Measurements from ENCODE around the gene CLK2. TPM values are rescaled to one million over a fixed set of nuclear protein-coding genes. Genes with fewer than 3 reads are reported as not detected.
A peak's percentile ranks its signal among the peaks of the same experiment; 100 is the strongest.
"Not testable (repeated sequence)": the region's sequence is repeated elsewhere in the genome, so short reads cannot be mapped to it uniquely, and the experiment has no call there.

The CLK2 gene
- total RNA-seq, 1 donor from 2014 or later: 73.7 TPM

DNA sequence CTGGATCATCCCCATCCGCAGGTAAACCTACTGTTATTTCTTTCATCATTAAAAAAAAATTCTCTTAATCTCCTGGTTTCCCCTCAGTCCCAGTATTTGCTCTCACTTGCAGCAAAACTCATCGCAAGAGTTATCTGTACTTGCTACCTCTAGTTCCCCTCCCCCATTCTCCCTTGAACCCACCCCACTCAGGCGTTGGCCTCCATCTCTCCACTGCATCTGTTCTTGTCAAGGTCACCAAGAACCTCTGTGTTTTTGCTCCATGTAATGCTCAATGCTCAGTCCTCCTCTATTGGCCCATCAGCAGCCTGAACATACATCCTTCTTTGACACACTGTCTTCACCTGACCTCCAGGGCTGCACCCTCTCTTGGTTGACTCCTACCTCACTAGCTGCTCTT is 23.4 kb upstream of the CLK2 start:
- no peak for DNase-seq (ENCODE audit: low spot score)

DNA sequence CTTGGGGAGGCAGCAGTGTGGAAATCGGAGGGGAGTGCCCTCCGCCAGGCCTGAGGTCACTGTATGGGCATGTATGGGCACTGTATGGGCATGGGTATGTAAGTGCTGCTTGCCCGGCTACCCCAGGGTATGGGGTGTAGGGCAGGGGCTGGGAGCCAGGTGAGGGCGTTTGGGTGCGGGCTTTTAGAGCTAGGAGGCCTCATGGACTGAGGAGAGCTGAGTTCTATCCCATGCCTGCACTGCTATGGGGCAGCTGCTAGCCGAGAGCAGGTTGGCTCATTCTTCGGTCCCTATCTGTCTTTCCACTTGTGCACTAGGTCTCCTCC is 22.6 kb upstream of the CLK2 start:
- no peak for DNase-seq (ENCODE audit: low spot score)

DNA sequence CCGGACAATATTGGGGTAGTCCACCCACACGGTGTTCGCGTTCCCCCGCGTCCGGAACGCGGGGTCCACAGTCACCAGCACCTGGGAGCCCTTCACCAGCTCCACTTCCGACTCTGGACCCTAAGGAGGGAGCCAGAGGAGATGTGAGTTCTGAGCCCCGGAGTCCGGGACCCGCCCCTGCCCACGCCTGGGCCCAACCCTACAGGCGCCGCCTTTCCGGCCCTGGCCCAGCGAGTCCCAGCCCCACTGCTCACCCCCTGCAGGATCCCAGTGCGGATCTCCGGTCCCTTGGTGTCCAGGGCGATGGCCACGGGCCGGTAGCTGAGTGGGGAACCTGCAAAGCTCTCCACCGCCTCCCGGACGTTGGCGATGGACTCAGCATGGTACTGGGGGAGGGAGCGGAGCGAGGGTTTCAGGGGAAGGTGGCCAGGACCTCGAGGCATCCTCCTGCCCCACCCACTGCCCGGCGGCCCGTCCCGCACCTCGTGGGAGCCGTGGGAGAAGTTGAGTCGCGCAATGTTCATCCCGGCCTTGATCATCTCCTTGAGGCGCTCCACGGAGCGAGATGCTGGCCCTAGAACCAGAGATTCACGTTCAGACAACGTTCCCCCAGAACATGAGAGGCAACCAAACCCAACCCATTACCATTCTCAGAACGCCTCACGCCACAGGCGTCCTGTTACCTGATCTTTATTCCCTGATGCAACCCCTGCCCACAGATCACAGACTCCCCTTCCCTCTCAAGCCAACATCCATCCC is 22.1 kb upstream of the CLK2 start:
- DNase-seq (ENCODE audit: low spot score): no peak

DNA sequence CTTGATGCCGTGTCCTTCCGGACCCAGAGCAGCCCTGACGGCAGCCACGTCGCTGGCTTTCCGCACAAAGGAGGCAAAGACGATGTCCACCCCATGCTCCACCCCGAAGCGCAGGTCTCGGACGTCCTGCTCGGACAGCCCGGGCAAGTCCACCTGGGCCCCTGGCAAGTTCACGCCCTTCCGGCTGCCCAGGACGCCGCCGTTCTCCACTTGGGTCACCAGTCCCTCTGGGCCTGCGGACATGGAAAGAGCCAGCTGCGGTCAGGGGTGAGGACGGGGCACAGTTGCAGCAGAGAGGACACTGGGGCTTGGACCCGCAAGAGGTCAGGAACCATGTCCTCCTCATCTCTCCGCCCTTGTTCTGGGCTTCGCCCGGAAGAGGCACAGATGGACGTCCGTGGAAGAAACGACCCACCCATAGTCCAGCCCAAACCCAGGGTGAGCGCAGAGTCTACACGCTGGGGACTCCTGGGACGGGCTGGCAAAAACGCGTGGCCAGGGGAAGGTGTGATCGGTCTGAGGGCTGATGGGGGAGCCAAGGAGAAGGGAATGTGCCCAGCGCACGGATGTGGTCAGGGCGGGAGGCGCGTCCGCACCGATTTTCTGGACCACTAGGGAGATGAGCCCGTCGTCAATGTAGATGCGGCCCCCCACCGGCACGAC is 21.3 kb upstream of the CLK2 start:
- no peak for DNase-seq (ENCODE audit: low spot score)

DNA sequence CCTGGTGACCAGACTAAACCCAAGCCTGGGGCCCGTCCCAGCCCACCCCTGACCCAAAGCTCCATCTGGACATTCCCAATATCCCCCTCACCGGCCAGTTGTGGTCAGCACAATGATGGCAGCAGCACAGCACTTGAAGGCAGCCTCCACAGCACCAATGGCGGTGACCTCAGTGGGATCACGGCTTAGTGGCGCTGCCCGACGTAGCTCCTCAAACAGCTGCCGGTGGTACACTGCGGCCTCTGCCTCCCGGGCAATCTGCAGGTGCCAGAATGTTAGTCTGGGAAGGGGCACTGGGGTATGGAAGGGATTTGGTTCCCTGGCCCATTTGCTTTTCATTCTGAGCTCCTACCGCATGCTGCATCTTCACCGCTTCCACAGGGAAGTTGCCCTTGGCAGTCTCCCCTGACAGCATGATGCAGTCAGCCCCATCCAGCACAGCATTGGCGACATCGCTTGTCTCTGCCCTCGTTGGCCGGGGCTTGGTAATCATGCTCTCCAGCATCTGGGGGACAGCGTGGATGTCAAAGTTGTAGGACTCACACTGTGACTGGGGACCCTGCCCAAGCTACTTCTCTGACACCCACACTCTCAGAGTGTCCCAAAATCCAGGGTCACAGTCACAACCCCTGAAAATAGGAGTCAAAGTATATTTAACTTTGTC is 19.9 kb upstream of the CLK2 start:
- DNase-seq (ENCODE audit: low spot score): no peak

DNA sequence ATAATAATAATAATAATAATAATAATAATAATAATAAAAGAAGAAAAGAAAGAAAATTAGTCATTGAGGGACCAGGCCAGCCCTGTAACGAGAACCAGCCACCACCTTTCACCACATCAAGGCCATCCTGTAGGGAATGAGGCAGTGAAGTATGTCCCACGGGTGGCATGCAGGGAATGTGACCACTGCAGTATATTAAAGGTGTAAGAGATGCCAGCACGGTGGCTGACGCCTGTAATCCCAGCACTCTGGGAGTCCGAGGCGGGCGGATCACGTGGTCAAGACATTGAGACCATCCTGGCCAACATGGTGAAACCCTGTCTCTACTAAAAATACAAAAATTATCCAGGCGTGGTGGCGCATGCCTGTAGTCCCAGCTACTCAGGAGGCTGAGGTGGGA is 17.7 kb upstream of the CLK2 start:
- not testable (repeated sequence) for DNase-seq (ENCODE audit: low spot score)

DNA sequence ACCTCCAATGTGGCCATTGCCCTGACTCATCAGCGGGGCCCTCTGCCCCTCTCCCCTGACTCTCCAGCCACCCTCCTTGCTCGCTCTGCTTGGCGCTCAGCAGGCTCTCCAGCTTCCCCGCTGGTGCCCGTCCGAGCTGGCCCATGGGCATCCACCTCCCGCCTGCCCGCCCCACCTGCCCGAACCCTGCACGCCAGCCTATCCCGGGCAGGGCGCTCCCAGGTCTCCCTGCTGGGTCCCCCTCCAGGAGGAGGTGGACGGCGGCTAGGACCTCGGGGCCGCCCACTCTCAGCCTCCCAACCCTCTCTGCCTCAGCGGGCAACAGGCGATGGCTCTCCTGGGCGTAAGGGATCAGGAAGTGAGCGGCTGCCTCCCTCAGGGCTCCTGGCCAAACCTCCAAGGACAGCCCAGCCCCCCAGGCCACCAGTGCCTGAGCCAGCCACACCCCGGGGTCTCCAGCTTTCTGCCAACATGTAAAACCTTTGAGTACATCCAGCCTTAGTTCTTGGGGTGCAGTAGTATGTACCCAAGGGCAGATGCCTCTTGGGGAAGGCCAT is 14.8 kb upstream of the CLK2 start:
- DNase-seq (ENCODE audit: low spot score): no peak

DNA sequence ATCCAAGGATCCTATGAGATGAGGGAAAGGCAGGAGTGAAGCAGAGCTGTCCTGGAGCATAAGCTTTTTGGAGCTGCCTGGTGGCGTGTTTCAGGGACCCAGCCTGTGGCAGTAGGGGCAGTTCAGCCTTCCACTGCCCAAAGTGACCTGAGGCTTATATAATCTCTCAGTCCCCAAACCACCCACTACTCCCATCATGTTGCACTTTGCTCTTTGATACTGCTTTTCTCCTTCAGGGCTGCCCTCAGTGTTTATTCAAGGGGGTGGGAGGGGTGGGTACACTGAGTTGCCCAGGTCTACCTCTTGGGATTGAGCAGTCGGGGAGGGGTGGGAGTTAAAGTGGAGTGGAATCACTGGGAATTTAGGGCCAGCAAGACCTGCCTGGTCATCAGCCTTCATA is 13.2 kb upstream of the CLK2 start:
- DNase-seq (ENCODE audit: low spot score): no peak

DNA sequence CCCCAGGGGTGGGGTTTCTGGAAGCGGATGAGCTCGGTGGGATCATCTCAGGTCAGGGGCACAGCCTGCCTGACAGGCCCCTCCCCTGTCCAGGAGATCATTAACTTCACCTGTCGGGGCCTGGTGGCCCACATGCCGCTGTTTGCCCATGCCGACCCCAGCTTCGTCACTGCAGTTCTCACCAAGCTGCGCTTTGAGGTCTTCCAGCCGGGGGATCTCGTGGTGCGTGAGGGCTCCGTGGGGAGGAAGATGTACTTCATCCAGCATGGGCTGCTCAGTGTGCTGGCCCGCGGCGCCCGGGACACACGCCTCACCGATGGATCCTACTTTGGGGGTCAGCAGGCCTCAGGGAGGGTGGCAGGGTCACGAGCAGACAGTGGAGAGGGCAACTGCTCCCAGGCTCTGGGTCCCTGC is 12.3 kb upstream of the CLK2 start:
- DNase-seq (ENCODE audit: low spot score): no peak

DNA sequence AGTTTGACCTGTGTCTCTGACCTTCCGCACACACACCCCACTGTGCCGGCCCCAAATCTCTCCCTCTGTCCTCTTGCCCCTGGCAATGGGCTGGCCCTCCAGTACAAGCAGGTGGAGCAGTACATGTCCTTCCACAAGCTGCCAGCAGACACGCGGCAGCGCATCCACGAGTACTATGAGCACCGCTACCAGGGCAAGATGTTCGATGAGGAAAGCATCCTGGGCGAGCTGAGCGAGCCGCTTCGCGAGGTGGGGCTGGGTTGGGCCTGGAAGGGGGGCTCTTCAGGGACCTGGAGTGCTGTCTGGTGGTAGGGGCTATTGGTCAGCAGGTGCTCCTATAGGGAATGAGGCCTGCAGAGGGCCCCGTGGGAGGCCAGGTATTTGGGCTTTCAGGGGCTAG is 11.8 kb upstream of the CLK2 start:
- no peak for DNase-seq (ENCODE audit: low spot score)

DNA sequence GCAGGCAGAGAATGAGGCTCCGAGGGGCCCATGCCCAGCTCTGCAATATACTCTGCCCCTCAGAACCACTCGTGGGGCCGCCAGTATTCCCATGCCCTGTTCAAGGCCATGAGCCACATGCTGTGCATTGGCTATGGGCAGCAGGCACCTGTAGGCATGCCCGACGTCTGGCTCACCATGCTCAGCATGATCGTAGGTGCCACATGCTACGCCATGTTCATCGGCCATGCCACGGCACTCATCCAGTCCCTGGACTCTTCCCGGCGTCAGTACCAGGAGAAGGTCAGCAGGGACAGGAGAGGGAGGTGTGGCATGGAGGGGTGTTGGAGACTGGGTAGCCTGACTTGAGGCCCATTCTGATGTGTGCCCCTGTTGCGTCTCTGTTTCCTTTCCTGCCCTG is 11.2 kb upstream of the CLK2 start:
- DNase-seq (ENCODE audit: low spot score): no peak

DNA sequence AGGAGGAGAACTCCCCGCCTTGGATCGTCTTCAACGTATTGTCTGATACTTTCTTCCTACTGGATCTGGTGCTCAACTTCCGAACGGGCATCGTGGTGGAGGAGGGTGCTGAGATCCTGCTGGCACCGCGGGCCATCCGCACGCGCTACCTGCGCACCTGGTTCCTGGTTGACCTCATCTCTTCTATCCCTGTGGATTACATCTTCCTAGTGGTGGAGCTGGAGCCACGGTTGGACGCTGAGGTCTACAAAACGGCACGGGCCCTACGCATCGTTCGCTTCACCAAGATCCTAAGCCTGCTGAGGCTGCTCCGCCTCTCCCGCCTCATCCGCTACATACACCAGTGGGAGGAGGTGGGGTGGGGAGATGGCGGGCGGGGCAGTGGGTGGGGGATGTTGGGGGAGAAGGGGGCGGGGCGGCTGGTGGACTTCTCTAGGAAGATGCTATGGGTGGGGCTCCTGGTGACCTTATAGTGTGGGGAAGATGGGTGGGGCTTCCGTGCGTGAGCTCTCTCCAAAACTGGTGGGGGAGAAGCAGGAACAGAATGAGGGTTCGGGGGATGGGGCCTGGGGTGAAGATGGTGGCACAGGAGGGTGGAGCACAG is 9.3 kb upstream of the CLK2 start:
- DNase-seq (ENCODE audit: low spot score): no peak

DNA sequence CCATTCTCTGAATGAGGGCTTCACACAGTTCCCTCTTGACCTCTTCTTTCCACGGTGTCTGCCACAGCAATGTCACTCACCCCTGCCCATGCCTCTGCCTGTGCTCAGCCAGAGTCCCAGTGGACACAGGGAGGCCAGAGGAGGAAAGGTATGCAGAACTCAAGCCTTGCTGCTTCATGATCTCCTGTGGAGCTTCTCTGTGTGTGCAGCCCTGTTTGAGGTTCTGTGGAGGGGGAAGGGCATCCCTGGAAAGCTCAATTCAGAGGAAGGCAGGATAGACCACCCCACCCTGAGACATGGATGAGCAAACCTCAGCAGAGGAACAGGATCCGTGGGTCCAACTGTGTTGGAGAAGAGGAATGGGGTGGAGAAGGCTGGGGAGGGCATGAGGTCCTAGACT is 6.0 kb upstream of the CLK2 start:
- no peak for DNase-seq (ENCODE audit: low spot score)

DNA sequence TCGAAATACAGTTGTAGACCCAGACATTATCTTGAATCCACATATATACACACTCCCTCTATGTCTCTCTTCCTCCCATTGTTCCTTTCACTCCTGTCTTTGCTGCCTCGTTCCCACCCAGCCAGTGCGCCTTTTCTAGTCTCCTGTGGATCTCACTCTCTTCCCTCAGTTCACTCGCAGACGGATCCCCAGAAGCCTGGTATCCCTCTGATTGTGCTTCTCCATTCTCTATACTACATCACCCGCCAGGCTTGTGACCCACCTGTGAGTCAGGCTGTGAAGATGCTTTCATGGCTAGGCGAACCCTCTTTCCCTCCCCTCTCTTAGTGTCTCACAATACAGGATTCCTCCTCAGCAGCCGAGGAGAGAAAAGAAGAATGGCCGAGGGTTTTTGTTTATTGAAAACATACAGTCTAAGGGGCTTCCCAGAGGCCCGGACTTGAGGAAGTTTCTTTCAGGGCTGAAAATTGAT is 5.4 kb upstream of the CLK2 start:
- DNase-seq (ENCODE audit: low spot score): no peak

DNA sequence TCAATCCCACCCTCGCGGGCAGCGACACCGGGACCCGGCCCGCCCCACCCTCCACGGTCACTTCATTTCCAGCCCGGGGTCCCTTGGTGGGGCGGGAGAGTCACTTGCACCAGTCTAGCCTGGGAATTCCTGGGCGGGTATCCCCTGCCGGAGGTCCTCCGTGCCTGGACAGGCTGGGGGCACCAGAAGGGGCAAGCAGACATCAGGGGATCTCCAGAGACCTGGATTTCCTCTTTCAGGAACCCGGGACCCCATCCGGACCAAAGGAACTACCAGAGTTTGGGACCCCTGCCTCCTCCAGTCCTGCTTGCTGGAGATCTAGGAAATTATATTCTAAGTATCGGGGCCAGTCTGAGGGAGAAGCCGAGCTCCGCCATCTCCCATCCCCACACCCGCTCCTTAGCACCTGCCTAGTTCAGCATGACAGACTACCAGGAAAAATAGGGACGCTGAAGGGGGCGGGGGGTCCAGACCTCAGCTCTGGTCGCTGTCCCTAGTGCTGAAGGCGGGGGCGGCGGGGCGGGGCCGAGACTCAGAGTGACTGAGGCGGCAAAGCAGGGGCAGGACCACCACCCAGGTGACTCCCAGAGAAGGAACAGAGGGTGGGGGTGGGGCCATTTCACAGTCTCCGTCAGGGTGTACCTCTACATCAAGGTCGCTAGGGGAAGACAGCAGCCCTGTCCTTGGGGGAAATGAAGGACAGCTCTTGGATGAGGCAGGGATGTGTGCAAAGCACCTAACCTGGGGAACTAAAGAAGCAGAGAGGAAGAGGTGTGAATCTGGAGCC is 4.8 kb upstream of the CLK2 start:
- DNase-seq (ENCODE audit: low spot score): peak; percentile 56

DNA sequence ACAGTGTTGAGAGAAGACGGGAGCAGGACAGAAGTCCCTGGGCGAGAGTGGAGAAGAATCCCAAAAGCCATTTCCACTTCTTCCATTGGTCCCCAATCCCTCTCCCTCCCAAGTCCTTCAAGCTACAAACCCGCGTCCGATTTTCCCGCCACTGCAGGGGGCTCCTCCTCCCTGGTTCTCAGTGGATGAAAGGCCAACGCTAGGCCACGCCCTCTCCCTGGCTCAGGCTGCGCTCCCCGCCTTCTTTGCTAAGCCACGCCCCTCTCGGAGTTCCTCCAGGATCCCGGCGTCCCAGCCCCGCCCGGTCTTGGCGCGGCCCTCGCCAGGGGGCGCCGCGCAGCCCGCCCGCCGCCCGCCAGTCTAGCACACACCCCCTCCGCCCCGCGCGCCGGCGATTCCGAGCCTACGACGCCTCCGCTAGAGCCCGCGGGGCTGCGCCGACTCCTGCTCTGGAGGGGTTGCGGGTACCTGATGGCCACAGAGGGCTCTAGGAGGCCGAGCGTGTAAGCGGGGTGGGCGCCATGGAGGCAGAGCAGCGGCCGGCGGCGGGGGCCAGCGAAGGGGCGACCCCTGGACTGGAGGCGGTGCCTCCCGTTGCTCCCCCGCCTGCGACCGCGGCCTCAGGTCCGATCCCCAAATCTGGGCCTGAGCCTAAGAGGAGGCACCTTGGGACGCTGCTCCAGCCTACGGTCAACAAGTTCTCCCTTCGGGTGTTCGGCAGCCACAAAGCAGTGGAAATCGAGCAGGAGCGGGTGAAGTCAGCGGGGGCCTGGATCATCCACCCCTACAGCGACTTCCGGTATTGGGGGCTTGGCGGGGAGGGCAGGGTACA is 4.0 kb upstream of the CLK2 start, which contains the start of gene HCN3:
TSS of gene HCN3 (plus strand) at position 394 of the 832 bp plus-strand sequence. CDS start at position 522, 128 bp downstream.
- peak; percentile 98 for DNase-seq (ENCODE audit: low spot score)

DNA sequence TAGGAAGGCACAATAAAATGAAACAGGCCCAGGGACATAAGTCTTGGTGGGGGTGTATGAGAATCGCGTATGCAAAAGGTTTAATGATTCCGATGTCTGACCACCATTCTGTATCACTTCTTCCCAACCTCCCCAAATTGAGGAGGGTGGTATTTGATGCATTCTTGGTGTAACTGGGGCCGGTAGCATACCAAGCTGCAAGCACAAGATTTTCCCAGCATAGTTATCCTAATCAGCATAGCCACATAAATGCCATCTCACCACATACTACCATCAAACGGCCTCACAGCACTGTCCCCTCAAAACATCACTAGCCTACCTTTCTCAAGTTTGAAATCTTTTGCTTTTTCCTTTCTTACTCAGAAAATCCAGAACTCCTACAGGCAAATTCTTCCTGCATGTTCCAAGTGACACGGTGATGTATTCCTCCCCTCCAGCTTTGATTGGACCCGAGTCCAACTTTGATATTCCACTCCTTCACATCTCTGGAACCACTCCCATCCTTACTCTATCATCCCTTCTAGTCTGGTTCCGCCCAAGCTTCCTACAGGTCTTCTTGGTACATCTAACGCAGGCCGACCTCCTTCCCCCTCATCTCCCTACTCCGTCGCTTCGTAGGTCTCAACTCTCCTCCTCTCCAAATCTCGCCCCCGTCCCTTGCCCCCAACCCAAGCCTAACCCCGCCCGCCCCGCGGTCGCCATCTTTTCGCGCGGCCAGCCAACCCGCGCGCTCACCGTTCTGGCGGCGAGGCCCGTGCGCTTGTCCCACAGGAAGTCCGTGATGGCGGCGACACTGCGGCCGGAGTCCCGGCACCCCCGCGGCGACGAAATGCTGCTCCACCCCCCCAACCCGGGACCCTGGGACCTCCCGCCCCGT is 600 bp downstream of the CLK2 start:
- DNase-seq (ENCODE audit: low spot score): no peak

DNA sequence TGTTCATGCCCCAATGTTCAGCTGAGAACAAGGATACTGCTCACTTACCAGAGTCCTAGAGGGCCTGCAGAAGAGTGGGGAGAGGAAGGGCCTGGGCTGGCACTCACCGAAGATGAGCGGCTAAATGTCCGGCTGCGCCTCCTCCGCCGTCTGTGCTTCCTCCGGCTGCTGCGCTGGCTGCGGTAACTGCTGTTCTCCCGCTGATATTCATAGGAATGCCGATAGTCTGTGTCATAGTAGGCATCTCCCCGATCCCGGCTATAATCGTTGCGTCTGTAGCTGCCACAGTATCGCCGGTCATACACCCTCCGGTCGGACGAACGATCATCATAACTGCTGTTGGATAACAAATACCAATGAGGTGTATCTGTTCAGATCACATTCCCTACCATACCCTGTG is 3.9 kb downstream of the CLK2 start:
- DNase-seq (ENCODE audit: low spot score): no peak

DNA sequence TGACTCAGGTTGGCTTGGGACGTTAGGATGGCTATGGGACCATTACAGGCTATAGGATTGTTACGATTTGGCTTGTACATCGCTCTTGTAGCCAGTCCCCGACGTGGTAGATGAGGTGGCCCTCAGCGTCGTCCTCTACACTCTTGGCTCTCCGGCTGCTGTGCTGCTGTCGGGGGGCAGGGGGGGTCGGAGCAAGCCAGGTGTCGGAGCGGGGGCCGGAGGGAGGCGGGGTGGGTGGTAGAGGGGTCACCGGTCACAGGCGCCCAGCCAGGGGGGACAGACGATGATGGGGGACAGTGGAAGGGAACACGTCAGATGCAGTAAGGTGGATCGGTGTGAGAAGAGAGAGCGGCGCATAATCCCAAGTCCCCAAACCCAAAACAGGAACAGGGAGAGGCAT is 4.7 kb downstream of the CLK2 start:
- DNase-seq (ENCODE audit: low spot score): no peak

DNA sequence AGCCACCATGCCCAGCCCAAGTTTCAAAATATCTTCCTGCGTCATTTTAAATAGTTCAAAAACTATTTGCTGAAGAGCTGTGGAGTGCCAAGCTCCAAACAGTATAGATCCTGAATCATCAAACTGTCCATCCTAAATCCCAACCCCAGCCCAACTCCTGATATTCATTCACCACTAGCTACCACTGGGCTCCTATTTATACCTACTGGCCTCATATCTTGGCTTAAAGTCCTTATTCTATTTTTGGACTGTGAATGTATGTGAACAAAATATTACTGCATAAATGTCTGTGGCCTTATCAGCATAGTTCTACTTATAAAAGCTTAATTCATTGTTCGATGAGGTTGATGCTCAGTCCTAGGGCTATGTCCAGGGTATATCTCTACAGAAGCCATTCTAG is 5.9 kb downstream of the CLK2 start:
- no peak for DNase-seq (ENCODE audit: low spot score)
